ENCODE results near the gene NMS. TPM values are rescaled to one million over a fixed set of nuclear protein-coding genes. Genes with fewer than 3 reads are reported as not detected.
A peak's percentile ranks its signal among the peaks of the same experiment; 100 is the strongest.

NMS gene
- total and polyA plus RNA-seq, 2 experiments from 2014 or later = not detected

- H3K79me2 ChIP-seq = no peaks in the 10 kb centered on the region
- WGBS (ENCODE audit: low lambda C conversion rate, missing lambda C conversion rate) = 27% methylated on average over 16 of the region's 16 CpGs
- no peak overlapping the region for H3K27ac ChIP-seq
- TF ChIP-seq, protein P1, sequence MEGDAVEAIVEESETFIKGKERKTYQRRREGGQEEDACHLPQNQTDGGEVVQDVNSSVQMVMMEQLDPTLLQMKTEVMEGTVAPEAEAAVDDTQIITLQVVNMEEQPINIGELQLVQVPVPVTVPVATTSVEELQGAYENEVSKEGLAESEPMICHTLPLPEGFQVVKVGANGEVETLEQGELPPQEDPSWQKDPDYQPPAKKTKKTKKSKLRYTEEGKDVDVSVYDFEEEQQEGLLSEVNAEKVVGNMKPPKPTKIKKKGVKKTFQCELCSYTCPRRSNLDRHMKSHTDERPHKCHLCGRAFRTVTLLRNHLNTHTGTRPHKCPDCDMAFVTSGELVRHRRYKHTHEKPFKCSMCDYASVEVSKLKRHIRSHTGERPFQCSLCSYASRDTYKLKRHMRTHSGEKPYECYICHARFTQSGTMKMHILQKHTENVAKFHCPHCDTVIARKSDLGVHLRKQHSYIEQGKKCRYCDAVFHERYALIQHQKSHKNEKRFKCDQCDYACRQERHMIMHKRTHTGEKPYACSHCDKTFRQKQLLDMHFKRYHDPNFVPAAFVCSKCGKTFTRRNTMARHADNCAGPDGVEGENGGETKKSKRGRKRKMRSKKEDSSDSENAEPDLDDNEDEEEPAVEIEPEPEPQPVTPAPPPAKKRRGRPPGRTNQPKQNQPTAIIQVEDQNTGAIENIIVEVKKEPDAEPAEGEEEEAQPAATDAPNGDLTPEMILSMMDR (IDR thresholded peaks at IDR 0.05; ENCODE audit: poor library complexity) = no peak
- TF ChIP-seq EZH2phosphoT487 (IDR thresholded peaks at IDR 0.05; ENCODE audit: low read depth, severe bottlenecking, unreplicated experiment) (no peak), EZH2 (IDR thresholded peaks at IDR 0.05; ENCODE audit: borderline replicate concordance) (no peak)
- no peak overlapping the region for H3K4me2 ChIP-seq
- H3K36me3 ChIP-seq (replicated peaks; ENCODE audit: insufficient read depth, low read depth) = no peaks in the 10 kb centered on the region
- DNase-seq (ENCODE audit: low spot score) = peak; percentile 59
- H3K4me1 ChIP-seq (ENCODE audit: insufficient read depth) = no peaks in the 10 kb centered on the region
- H3K4me3 ChIP-seq = no peak overlapping the region
- H3K27me3 ChIP-seq = no peaks in the 10 kb centered on the region
- H2AFZ ChIP-seq = no peak overlapping the region
- H3K9me2 ChIP-seq (replicated peaks; ENCODE audit: insufficient read depth) = no peaks in the 10 kb centered on the region
- no peaks in the 10 kb centered on the region for H4K20me1 ChIP-seq (ENCODE audit: insufficient read depth, poor library complexity, severe bottlenecking)
- no peaks in the 10 kb centered on the region for H3K9me3 ChIP-seq (ENCODE audit: low read depth)
Measured at GRCh38 chr2:100470898-100471514, 724 bp downstream of the NMS start.

GRCh38 chr2:100476606-100477005 lies 6.3 kb downstream of the NMS start:
- H3K4me3 ChIP-seq = no peak overlapping the region
- TF ChIP-seq EZH2 (IDR thresholded peaks at IDR 0.05; ENCODE audit: borderline replicate concordance) (no peak), EZH2phosphoT487 (IDR thresholded peaks at IDR 0.05; ENCODE audit: low read depth, severe bottlenecking, unreplicated experiment) (no peak)
- TF ChIP-seq, protein P1 (IDR thresholded peaks at IDR 0.05; ENCODE audit: poor library complexity) = no peak
- H3K4me2 ChIP-seq = no peak overlapping the region
- no peaks in the 10 kb centered on the region for H3K79me2 ChIP-seq
- H3K36me3 ChIP-seq (replicated peaks; ENCODE audit: insufficient read depth, low read depth) = no peaks in the 10 kb centered on the region
- no peaks in the 10 kb centered on the region for H3K9me2 ChIP-seq (replicated peaks; ENCODE audit: insufficient read depth)
- DNase-seq (ENCODE audit: low spot score) = no peak
- no peak overlapping the region for H2AFZ ChIP-seq
- no peaks in the 10 kb centered on the region for H4K20me1 ChIP-seq (ENCODE audit: insufficient read depth, poor library complexity, severe bottlenecking)
- no peak overlapping the region for H3K27ac ChIP-seq
- no peaks in the 10 kb centered on the region for H3K27me3 ChIP-seq
- H3K9me3 ChIP-seq (ENCODE audit: low read depth) = no peaks in the 10 kb centered on the region
- no peaks in the 10 kb centered on the region for H3K4me1 ChIP-seq (ENCODE audit: insufficient read depth)
- 89% methylated on average over 8 of the region's 8 CpGs for WGBS (ENCODE audit: low lambda C conversion rate, missing lambda C conversion rate)

GRCh38 chr2:100482741-100483140 lies 12.5 kb downstream of the NMS start:
- H3K4me2 ChIP-seq = no peak overlapping the region
- H2AFZ ChIP-seq = no peak overlapping the region
- WGBS (ENCODE audit: low lambda C conversion rate, missing lambda C conversion rate) = 70% methylated on average over 4 of the region's 4 CpGs
- no peaks in the 10 kb centered on the region for H3K9me2 ChIP-seq (replicated peaks; ENCODE audit: insufficient read depth)
- H3K36me3 ChIP-seq (replicated peaks; ENCODE audit: insufficient read depth, low read depth) = no peaks in the 10 kb centered on the region
- H3K27me3 ChIP-seq = no peaks in the 10 kb centered on the region
- H3K4me3 ChIP-seq = no peak overlapping the region
- H3K79me2 ChIP-seq = no peaks in the 10 kb centered on the region
- no peaks in the 10 kb centered on the region for H4K20me1 ChIP-seq (ENCODE audit: insufficient read depth, poor library complexity, severe bottlenecking)
- DNase-seq (ENCODE audit: low spot score) = no peak
- TF ChIP-seq EZH2 (IDR thresholded peaks at IDR 0.05; ENCODE audit: borderline replicate concordance) (no peak), EZH2phosphoT487 (IDR thresholded peaks at IDR 0.05; ENCODE audit: low read depth, severe bottlenecking, unreplicated experiment) (no peak)
- TF ChIP-seq, protein P1 (IDR thresholded peaks at IDR 0.05; ENCODE audit: poor library complexity) = no peak
- no peak overlapping the region for H3K27ac ChIP-seq
- no peaks in the 10 kb centered on the region for H3K4me1 ChIP-seq (ENCODE audit: insufficient read depth)
- no peaks in the 10 kb centered on the region for H3K9me3 ChIP-seq (ENCODE audit: low read depth)
